MCF 10A (cell line): Measurements from ENCODE around the gene PCNX2. TPM values are rescaled to one million over a fixed set of nuclear protein-coding genes. Genes with fewer than 3 reads are reported as not detected.

Experiments
- BruUV-seq: library from RNA; stranded (reverse); fragments of 400-500 nt; replicated peaks from 2 replicates; lab custom pipeline; 2021; lab: Mats Ljungman, UMichigan
- CTCF ChIA-PET: fragments of 300-600 bp; sonication (Branson Sonifier 250); formaldehyde crosslinking; extraction: SDS; loops from one replicate; lab custom pipeline; 2021; ENCODE audit warnings: antibody characterized with exemption, inconsistent platforms; lab: Yijun Ruan, JAX
- POLR2A ChIA-PET: fragments of 300-600, 350-650 bp; sonication (Branson Sonifier 250); formaldehyde crosslinking; extraction: SDS; loops from one replicate; lab custom pipeline; 2020; ENCODE audit warnings: antibody characterized with exemption, inconsistent platforms; lab: Yijun Ruan, JAX
- DNase-seq: peaks from one replicate; pipeline ENCODE4 v3.0.0-alpha.2; 2018; ENCODE audit not compliant: unreplicated experiment
- H3K27ac Mint-ChIP-seq: one replicate; pipeline ENCODE4 v1.8.0; 2022; ENCODE audit warnings: mild to moderate bottlenecking, low read depth, mixed read lengths; ENCODE audit not compliant: unreplicated experiment
- H3K27me3 Mint-ChIP-seq: one replicate; pipeline ENCODE4 v1.8.0; 2022; ENCODE audit warnings: mixed read lengths; ENCODE audit not compliant: insufficient read depth, unreplicated experiment
- H3K36me3 Mint-ChIP-seq: one replicate; pipeline ENCODE4 v1.8.0; 2022; ENCODE audit warnings: mild to moderate bottlenecking, moderate library complexity, mixed read lengths; ENCODE audit not compliant: insufficient read depth, unreplicated experiment
- H3K4me1 Mint-ChIP-seq: one replicate; pipeline ENCODE4 v1.8.0; 2022; ENCODE audit warnings: mixed read lengths; ENCODE audit not compliant: insufficient read depth, unreplicated experiment
- H3K4me3 Mint-ChIP-seq: one replicate; pipeline ENCODE4 v1.8.0; 2022; ENCODE audit warnings: mild to moderate bottlenecking, moderate library complexity, mixed read lengths; ENCODE audit not compliant: unreplicated experiment
- H3K9me3 Mint-ChIP-seq: one replicate; pipeline ENCODE4 v1.8.0; 2022; ENCODE audit warnings: mixed read lengths; ENCODE audit not compliant: unreplicated experiment
- intact Hi-C: fragments of 100-400 bp; cut with micrococcal nuclease; formaldehyde crosslinking; loops from 2 replicates; pipeline ENCODE4 v1.14.1; 2022
- total RNA-seq: library from RNA; stranded (reverse); gene quantifications from 2 replicates; pipeline ENCODE4 v1.2.3, GENCODE V29; 2022
- TF ChIP-seq, protein P1 (sequence below): fragments of 200-600 bp; IDR thresholded peaks from one replicate; pipeline ENCODE4 v1.8.0; 2022; ENCODE audit warnings: antibody characterized with exemption, mild to moderate bottlenecking; ENCODE audit not compliant: unreplicated experiment

PCNX2 gene
- total RNA-seq, 1 experiment from 2014 or later, result 80.5 TPM

DNA sequence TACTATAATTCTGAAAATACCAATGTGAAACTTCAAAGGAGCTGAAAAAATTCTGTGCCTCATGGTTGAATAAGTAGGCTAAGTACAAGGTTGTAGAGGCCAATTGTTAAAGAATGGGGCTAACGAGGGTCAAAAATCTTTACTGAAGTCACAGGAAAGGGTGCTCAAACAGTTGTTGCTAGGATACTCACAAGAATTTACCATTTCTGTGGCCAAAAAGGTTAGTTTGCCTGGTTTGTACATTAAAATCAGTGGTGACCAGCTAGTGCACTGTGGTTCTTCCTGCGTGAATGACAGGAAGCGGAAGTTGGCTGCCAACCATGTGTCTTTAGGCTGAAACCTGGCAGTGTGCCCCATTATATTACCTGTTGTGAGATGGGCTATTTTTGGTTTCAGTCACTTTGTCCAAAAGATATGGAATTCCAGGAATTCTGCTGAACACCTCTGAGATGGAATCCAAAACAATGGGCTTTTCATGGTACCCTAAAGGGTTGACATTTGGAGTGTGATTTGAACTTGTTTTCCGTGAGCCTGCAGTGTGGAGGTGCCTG, 45.5 kb upstream of the PCNX2 start:
- no peaks in the 10 kb centered on the region for H3K9me3 Mint-ChIP-seq
- H3K4me1 Mint-ChIP-seq, result peaks cover 12% of the 10 kb centered on the region
- no peaks in the 10 kb centered on the region for H3K27me3 Mint-ChIP-seq
- no peak overlapping the region for H3K4me3 Mint-ChIP-seq
- no peak overlapping the region for H3K27ac Mint-ChIP-seq
- intact Hi-C loops, result no loop called here
- no TSS peak for BruUV-seq
- TF ChIP-seq, protein P1, sequence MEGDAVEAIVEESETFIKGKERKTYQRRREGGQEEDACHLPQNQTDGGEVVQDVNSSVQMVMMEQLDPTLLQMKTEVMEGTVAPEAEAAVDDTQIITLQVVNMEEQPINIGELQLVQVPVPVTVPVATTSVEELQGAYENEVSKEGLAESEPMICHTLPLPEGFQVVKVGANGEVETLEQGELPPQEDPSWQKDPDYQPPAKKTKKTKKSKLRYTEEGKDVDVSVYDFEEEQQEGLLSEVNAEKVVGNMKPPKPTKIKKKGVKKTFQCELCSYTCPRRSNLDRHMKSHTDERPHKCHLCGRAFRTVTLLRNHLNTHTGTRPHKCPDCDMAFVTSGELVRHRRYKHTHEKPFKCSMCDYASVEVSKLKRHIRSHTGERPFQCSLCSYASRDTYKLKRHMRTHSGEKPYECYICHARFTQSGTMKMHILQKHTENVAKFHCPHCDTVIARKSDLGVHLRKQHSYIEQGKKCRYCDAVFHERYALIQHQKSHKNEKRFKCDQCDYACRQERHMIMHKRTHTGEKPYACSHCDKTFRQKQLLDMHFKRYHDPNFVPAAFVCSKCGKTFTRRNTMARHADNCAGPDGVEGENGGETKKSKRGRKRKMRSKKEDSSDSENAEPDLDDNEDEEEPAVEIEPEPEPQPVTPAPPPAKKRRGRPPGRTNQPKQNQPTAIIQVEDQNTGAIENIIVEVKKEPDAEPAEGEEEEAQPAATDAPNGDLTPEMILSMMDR, result no peak
- DNase-seq, result peak; percentile 50
- peaks cover 1% of the 10 kb centered on the region for H3K36me3 Mint-ChIP-seq
- CTCF ChIA-PET, result interaction anchor here (0.6 to 2.2 kb wide), 4 partner anchors 22 to 203 kb away, joined by 3 to 13 read pairs (median 7); no protein-coding TSS in a partner anchor
- POLR2A ChIA-PET, result interaction anchor here (2.5 to 8.6 kb wide), 2 partner anchors 11 to 1032 kb away, joined by 7 to 82 read pairs; partner anchors contain the start of genes COA6 and MAP3K21

DNA sequence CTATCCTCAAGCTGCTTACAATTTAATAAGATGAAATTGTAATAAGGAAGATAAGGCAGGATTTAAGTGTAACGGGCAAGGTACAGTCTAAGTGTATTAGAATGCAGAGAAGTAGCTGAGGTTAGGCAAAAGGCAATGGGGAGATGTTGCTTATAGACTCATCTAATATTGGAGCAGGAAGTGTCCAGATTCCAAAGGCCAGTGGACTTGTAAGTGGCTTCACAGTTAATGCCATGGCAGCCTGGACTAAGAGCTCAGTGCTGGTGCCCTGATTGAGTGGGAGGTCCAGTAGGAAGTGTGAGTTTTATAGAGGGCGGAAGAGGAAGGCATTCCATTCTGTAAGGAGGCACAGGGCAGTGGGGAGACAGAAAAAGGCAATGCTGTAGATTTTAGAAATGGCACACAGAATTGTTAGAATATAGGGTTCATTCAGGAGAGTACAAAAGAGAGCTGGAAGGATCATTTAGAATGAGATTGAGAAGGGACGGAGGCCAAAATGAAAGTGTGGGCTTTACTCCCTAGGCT, 44.6 kb upstream of the PCNX2 start:
- no peaks in the 10 kb centered on the region for H3K36me3 Mint-ChIP-seq
- TF ChIP-seq, protein P1, result no peak
- BruUV-seq, result no TSS peak
- H3K4me1 Mint-ChIP-seq, result peaks cover 12% of the 10 kb centered on the region
- no peak overlapping the region for H3K4me3 Mint-ChIP-seq
- no peaks in the 10 kb centered on the region for H3K27me3 Mint-ChIP-seq
- H3K9me3 Mint-ChIP-seq, result no peaks in the 10 kb centered on the region
- intact Hi-C loops, result no loop called here
- CTCF ChIA-PET, result interaction anchor here (0.6 to 2.2 kb wide), 7 partner anchors 8 to 997 kb away, joined by 3 to 13 read pairs (median 4); no protein-coding TSS in a partner anchor
- POLR2A ChIA-PET, result interaction anchor here (0.7 to 8.6 kb wide), 2 partner anchors 10 to 43 kb away, joined by 3 to 82 read pairs; partner anchors contain the start of gene MAP3K21
- no peak overlapping the region for H3K27ac Mint-ChIP-seq
- DNase-seq, result no peak

DNA sequence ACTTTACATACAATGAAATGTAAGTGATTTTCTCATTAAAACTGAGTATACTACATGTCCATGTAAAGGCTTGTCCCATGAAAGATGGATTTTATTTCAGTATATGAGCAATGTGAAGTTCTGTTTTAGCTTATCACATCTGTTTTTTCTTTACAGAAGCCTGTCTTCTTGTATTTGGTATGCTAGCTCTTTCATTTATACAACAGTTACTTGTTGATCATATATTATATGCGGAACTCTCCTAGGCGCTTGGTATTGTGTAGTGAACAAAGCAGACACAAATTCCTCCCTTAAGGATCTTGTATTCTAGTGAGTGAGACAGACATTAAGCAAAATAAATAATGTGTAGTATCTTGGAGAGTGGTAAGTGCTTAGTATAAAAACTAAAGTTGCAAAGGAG, 42.6 kb upstream of the PCNX2 start:
- ChIA-PET POLR2A (interaction anchor here (0.6 to 8.6 kb wide), 6 partner anchors 8 to 723 kb away, joined by 3 to 82 read pairs (median 4); partner anchors contain the start of gene MAP3K21), CTCF (interaction anchor here (0.7 to 1.4 kb wide), 5 partner anchors 26 to 725 kb away, joined by 3 to 6 read pairs (median 3); no protein-coding TSS in a partner anchor)
- TF ChIP-seq, protein P1, result no peak
- peaks cover 12% of the 10 kb centered on the region for H3K4me1 Mint-ChIP-seq
- no peaks in the 10 kb centered on the region for H3K27me3 Mint-ChIP-seq
- H3K9me3 Mint-ChIP-seq, result no peaks in the 10 kb centered on the region
- no peak overlapping the region for H3K4me3 Mint-ChIP-seq
- H3K36me3 Mint-ChIP-seq, result no peaks in the 10 kb centered on the region
- BruUV-seq, result no TSS peak
- DNase-seq, result no peak
- intact Hi-C loops, result no loop called here
- no peak overlapping the region for H3K27ac Mint-ChIP-seq

DNA sequence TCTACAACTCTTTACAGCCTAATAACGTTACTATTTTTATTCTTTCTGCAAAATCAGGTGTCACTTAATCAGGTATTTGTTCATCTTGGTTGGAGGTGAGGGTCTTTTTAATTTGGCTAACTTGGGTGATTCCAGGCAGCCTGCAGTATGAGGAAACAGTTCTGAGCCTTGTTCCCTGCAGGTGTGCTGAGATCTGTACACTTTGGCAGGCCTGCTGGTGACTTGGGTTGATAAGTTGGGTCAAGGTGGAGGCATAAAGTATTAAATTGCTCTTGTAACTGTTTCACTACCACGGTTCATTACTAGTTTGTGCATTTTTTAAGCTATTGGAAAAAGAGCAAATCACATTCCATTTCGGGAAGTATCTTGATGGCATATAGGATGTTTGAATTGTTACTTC, 42.0 kb upstream of the PCNX2 start:
- no peak for DNase-seq
- H3K36me3 Mint-ChIP-seq, result no peaks in the 10 kb centered on the region
- no peaks in the 10 kb centered on the region for H3K27me3 Mint-ChIP-seq
- POLR2A ChIA-PET, result interaction anchor here (0.6 to 8.6 kb wide), 6 partner anchors 7 to 724 kb away, joined by 3 to 82 read pairs (median 4); partner anchors contain the start of gene MAP3K21
- no peak overlapping the region for H3K4me3 Mint-ChIP-seq
- H3K4me1 Mint-ChIP-seq, result peaks cover 14% of the 10 kb centered on the region
- no peak overlapping the region for H3K27ac Mint-ChIP-seq
- CTCF ChIA-PET, result interaction anchor here (0.7 to 1.4 kb wide), 6 partner anchors 27 to 726 kb away, joined by 3 to 6 read pairs (median 3); no protein-coding TSS in a partner anchor
- TF ChIP-seq, protein P1, result no peak
- BruUV-seq, result no TSS peak
- intact Hi-C loops, result no loop called here
- H3K9me3 Mint-ChIP-seq, result no peaks in the 10 kb centered on the region
